Ovary (tissue), 9 donors: ENCODE data around the gene GNAT2. TPM values are rescaled to one million over a fixed set of nuclear protein-coding genes. Genes with fewer than 3 reads are reported as not detected.

ENCODE experiments used
- DNase-seq, 5 donors: peaks; one replicate each; pipeline ENCODE4 v3.0.0-alpha.2; 2019 to 2020
- H3K27ac ChIP-seq, 2 donors: fragments of 200-600 bp; one replicate each; pipeline versions ENCODE4 v1.5.1 to v1.8.0; 2019 to 2022
- H3K27me3 ChIP-seq: fragments of 200-600 bp; one replicate; pipeline ENCODE4 v1.8.0; 2022
- H3K36me3 ChIP-seq: fragments of 200-600 bp; sonication (generic); one replicate; pipeline ENCODE4 v1.5.1; 2019
- H3K4me1 ChIP-seq: one replicate; pipeline ENCODE4 v1.8.1; 2013; ENCODE audit warnings: mild to moderate bottlenecking, moderate library complexity; ENCODE audit not compliant: insufficient read depth
- H3K4me3 ChIP-seq: fragments of 200-600 bp; sonication (generic); one replicate; pipeline ENCODE4 v1.5.1; 2017
- H3K9me3 ChIP-seq, 2 donors: fragments of 200-600 bp in 1 of 2; sonication (generic) in 1 of 2; one replicate each; pipeline versions ENCODE4 v1.5.1 to v1.8.1; 2013 to 2019; ENCODE audit warnings: mild to moderate bottlenecking in 1 of 2, moderate library complexity in 1 of 2
- EP300 ChIP-seq: sonication (generic); formaldehyde crosslinking; IDR thresholded peaks from one replicate; pipeline ENCODE4 v1.6.1; 2017; ENCODE audit warnings: antibody characterized with exemption
- POLR2A ChIP-seq: fragments of 450-650 bp; IDR thresholded peaks from one replicate; pipeline ENCODE4 v1.6.1; 2017; ENCODE audit warnings: antibody characterized with exemption, mild to moderate bottlenecking, moderate library complexity
- WGBS, 3 donors: extraction: QIAGEN DNeasy Blood & Tissue Kit in 1 of 3; methylation state at CpG; one replicate each; pipeline versions ENCODE4 v1.1.5 to v1.1.7; 2013 to 2017; 5-methylcytosine and 5-hydroxymethylcytosine counted together
- intact Hi-C, 4 donors: fragments of 100-400 bp; cut with DNase I; formaldehyde crosslinking; loops; one replicate each; pipeline versions ENCODE4 v1.11.0 to v1.15.1; 2022 to 2023
- polyA plus RNA-seq, 2 donors: library from polyadenylated mRNA; stranded (reverse); fragments of 200-250 nt in 1 of 2; fragments of 350-450 nt in 1 of 2; fragmentation: Illumina TruSeq in 1 of 2; extraction: RNeasy Lipid Tissue Mini Kit (QIAGEN cat#74804) in 1 of 2; gene quantifications; one replicate each; pipeline ENCODE4 v1.2.3, GENCODE V29; 2013 to 2014
- total RNA-seq, 7 donors: library from RNA; depleted of rRNA in 2 of 7; stranded (reverse); fragments of >200 nt in 2 of 7; fragmentation: NEBNext Ultra II Directional in 3 of 7; extraction: Animal tissue kit (Norgen Biotek cat#: 25700) in 3 of 7; gene quantifications; one replicate each; pipeline versions ENCODE4 v1.1.0 to v1.2.4, GENCODE V29; 2016 to 2023
- TF ChIP-seq, protein P1 (sequence below), 3 donors: fragments of 450-650 bp in 2 of 3; fragments of 200-600 bp in 1 of 3; IDR thresholded peaks; one replicate each; pipeline versions ENCODE4 v1.5.1 to v1.8.0; 2016 to 2022; ENCODE audit warnings: antibody characterized with exemption in 3 of 3, mild to moderate bottlenecking in 1 of 3
- donor health status: DM: no; HTN: no; CAD: no; lungs with moderate emphysema.
- donor health status: DM: no; HTN: no; CAD: no.
- donor health status: Bipolar disorder and iron deficiency.
- donor health status: DM: yes; HTN: yes; CAD: no.
- donor health status: DM: no; HTN: no; CAD: no.
- donor health status: DM: yes; HTN: yes; CAD: no.

Gene GNAT2
- total and polyA plus RNA-seq, 9 donors: not detected

DNA sequence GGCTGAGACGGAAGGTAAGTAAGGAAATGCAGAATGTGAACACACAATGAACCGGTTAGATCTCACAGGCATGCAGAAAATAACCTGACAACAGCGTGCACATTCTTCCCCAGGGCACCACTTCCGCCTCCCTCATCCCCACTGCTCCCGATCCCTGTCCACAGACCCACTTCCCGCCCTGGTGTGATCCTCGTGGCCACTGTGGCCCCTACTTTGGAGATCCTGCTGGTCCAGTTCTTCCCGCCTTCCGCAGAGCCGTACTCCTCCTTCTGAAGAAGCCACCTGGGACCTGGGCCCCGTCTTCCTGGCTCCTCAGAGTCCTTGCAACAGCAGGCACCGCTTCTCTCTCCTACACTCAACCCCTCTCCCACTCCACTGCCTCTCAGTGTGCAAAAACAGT, 35.1 kb upstream of the GNAT2 start:
- intact Hi-C loops: no loop called here
- no peak for TF ChIP-seq POLR2A
- TF ChIP-seq EP300: no peak
- TF ChIP-seq, protein P1, sequence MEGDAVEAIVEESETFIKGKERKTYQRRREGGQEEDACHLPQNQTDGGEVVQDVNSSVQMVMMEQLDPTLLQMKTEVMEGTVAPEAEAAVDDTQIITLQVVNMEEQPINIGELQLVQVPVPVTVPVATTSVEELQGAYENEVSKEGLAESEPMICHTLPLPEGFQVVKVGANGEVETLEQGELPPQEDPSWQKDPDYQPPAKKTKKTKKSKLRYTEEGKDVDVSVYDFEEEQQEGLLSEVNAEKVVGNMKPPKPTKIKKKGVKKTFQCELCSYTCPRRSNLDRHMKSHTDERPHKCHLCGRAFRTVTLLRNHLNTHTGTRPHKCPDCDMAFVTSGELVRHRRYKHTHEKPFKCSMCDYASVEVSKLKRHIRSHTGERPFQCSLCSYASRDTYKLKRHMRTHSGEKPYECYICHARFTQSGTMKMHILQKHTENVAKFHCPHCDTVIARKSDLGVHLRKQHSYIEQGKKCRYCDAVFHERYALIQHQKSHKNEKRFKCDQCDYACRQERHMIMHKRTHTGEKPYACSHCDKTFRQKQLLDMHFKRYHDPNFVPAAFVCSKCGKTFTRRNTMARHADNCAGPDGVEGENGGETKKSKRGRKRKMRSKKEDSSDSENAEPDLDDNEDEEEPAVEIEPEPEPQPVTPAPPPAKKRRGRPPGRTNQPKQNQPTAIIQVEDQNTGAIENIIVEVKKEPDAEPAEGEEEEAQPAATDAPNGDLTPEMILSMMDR (IDR thresholded peaks at IDR 0.05): no peak
- Histone ChIP-seq H3K36me3 (no peaks in the 10 kb centered on the region), H3K27ac (peak overlapping the region in 1 of 2 donors; percentile 94), H3K27me3 (no peaks in the 10 kb centered on the region), H3K4me1 (peaks cover 17% of the 10 kb centered on the region), H3K9me3 (no peaks in the 10 kb centered on the region), H3K4me3 (no peak overlapping the region)
- DNase-seq: peak in 2 of 5 donors; percentile 32 to 44
- 90% methylated on average over 12 of the region's 12 CpGs for WGBS, 3 donors

DNA sequence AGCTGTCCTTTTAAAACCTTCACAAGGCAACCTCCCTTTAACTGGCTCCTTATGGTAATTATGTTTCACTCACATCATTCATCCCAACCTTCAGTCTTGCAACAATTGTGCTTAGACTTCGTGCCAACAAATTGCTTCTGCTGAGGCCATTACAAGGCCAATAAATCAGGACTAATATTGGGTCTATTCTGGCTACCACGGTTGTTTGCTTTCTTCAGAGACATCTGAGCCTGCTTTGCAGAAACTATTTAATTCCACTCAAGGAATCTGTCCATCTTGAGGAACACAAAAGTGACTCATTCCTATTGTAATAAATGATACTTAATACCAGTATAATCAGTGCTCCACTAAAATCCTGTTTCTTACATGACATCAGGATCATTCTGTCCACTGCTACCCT, 33.9 kb upstream of the GNAT2 start:
- intact Hi-C loops: no loop called here
- Histone ChIP-seq H3K9me3 (no peaks in the 10 kb centered on the region), H3K4me1 (peaks cover 8% of the 10 kb centered on the region), H3K4me3 (no peak overlapping the region), H3K27me3 (no peaks in the 10 kb centered on the region), H3K36me3 (no peaks in the 10 kb centered on the region), H3K27ac (no peak overlapping the region)
- DNase-seq: no peak
- TF ChIP-seq POLR2A: no peak
- TF ChIP-seq, protein P1 (IDR thresholded peaks at IDR 0.05): no peak
- TF ChIP-seq EP300: no peak
- WGBS, 3 donors: 57 to 68% (median 66%) methylated on average over 2 of the region's 2 CpGs

DNA sequence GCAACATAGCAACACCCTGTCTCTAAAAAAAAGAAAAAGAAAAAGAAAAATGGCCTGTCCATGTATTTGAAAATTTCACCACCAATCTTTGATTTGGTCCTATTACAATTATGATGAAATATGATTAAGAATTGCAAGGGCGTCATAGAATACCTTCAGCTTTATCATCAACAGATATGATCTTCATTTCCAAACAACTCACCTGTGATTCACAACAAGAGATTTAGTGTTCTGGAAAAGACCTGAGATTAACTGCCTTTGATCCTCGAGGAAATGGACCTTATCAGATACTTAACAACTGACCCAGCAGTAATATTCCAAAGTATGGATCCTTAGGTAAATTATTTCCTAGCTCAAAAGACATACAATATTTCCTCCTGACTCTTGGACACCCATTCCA, 33.0 kb upstream of the GNAT2 start:
- Histone ChIP-seq H3K4me1 (peaks cover 8% of the 10 kb centered on the region), H3K4me3 (no peak overlapping the region), H3K9me3 (no peaks in the 10 kb centered on the region), H3K36me3 (no peaks in the 10 kb centered on the region), H3K27me3 (no peaks in the 10 kb centered on the region), H3K27ac (no peak overlapping the region)
- intact Hi-C loops: no loop called here
- TF ChIP-seq, protein P1 (IDR thresholded peaks at IDR 0.05): no peak
- TF ChIP-seq EP300: no peak
- TF ChIP-seq POLR2A: no peak
- no peak for DNase-seq
- 81 to 92% (median 83%) methylated on average over 2 of the region's 2 CpGs for WGBS, 3 donors

DNA sequence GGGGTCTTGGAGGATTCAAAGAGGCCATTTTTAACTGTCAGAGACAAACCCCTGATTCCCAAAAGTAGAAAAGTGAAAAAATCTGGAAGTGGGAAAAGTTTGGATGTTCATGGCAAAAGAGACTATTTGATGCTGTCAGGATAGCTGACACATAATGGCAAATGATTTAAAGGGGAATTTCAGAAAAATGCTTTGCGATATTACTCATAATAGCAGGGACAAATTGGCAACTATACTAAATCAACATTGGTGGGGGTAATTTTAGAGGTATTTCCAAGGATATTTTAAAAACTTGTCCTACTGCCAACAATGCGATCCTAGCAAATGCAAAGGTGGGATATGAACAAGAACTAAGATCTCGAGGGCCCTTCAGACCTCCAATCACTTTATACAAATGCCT, 31.2 kb upstream of the GNAT2 start:
- Histone ChIP-seq H3K27me3 (no peaks in the 10 kb centered on the region), H3K27ac (no peak overlapping the region), H3K36me3 (no peaks in the 10 kb centered on the region), H3K4me1 (peaks cover 8% of the 10 kb centered on the region), H3K9me3 (no peaks in the 10 kb centered on the region), H3K4me3 (no peak overlapping the region)
- WGBS, 3 donors: 82 to 87% (median 86%) methylated on average over 3 of the region's 3 CpGs
- no peak for DNase-seq
- TF ChIP-seq POLR2A: no peak
- TF ChIP-seq, protein P1 (IDR thresholded peaks at IDR 0.05): no peak
- no peak for TF ChIP-seq EP300
- intact Hi-C loops: no loop called here
